MM.1S (cell line): ENCODE data around the gene AUTS2.

ENCODE experiments used
- DNase-seq: peaks from one replicate; pipeline ENCODE4 v3.0.0-alpha.2; 2015
- H2AFZ ChIP-seq: fragments of 300-600 bp; sonication (generic); 2 replicates; pipeline ENCODE4 v1.6.0; 2016; ENCODE audit warnings: antibody characterized with exemption, low read length
- H3F3A ChIP-seq: fragments of 300-600 bp; sonication (generic); 2 replicates; pipeline ENCODE4 v1.6.1; 2016; ENCODE audit warnings: mild to moderate bottlenecking, antibody characterized with exemption, low read length, moderate library complexity, mixed read lengths; ENCODE audit not compliant: insufficient read depth
- H3K27ac ChIP-seq: fragments of 300-600 bp; sonication (generic); 2 replicates; pipeline ENCODE4 v1.5.1; 2016; ENCODE audit warnings: mild to moderate bottlenecking, low read length
- H3K27me3 ChIP-seq: fragments of 300-600 bp; sonication (generic); replicated peaks from 2 replicates; pipeline ENCODE4 v1.6.0; 2016; ENCODE audit warnings: low read length; ENCODE audit not compliant: insufficient read depth
- H3K36me3 ChIP-seq: fragments of 300-600 bp; sonication (generic); replicated peaks from 2 replicates; pipeline ENCODE4 v1.6.1; 2016; ENCODE audit warnings: mild to moderate bottlenecking, low read length, mixed read lengths; ENCODE audit not compliant: insufficient read depth
- H3K4me1 ChIP-seq: fragments of 300-600 bp; sonication (generic); 2 replicates; pipeline ENCODE4 v1.6.1; 2016; ENCODE audit warnings: low read length, mixed read lengths
- H3K4me2 ChIP-seq: fragments of 300-600 bp; sonication (generic); 2 replicates; pipeline ENCODE4 v1.6.0; 2016; ENCODE audit warnings: low read depth, low read length
- H3K4me3 ChIP-seq: fragments of 300-600 bp; sonication (generic); 2 replicates; pipeline ENCODE4 v1.5.1; 2016; ENCODE audit warnings: low read length, mixed read lengths
- H3K79me2 ChIP-seq: fragments of 300-600 bp; sonication (generic); 2 replicates; pipeline ENCODE4 v1.6.1; 2016; ENCODE audit warnings: mixed run types, low read length, mixed read lengths
- H3K9ac ChIP-seq: fragments of 300-600 bp; sonication (generic); 2 replicates; pipeline ENCODE4 v1.6.1; 2016; ENCODE audit warnings: low read length, mixed read lengths
- H3K9me2 ChIP-seq: fragments of 300-600 bp; sonication (generic); replicated peaks from 2 replicates; pipeline ENCODE4 v1.6.1; 2016; ENCODE audit warnings: mild to moderate bottlenecking, low read length, mixed read lengths; ENCODE audit not compliant: insufficient read depth
- H3K9me3 ChIP-seq: fragments of 300-600 bp; sonication (generic); replicated peaks from 2 replicates; pipeline ENCODE4 v1.6.1; 2016; ENCODE audit warnings: mild to moderate bottlenecking, low read length, mixed read lengths; ENCODE audit not compliant: insufficient read depth
- H4K20me1 ChIP-seq: fragments of 300-600 bp; sonication (generic); 2 replicates; pipeline ENCODE4 v1.6.1; 2016; ENCODE audit warnings: mild to moderate bottlenecking, low read length, moderate library complexity, mixed read lengths; ENCODE audit not compliant: insufficient read depth
- EZH2 ChIP-seq: fragments of 300-600 bp; sonication (generic); optimal IDR thresholded peaks from 2 replicates; pipeline ENCODE3; 2017; ENCODE audit warnings: low read depth, mild to moderate bottlenecking, antibody characterized with exemption, low read length, mixed read lengths
- EZH2phosphoT487 ChIP-seq: fragments of 300-600 bp; sonication (generic); IDR thresholded peaks from 2 replicates; pipeline ENCODE4 v1.6.1; 2018; ENCODE audit warnings: antibody characterized with exemption, low read length
- TF ChIP-seq, protein P1 (sequence below): fragments of 300-600 bp; sonication (generic); IDR thresholded peaks from 2 replicates; pipeline ENCODE4 v1.5.1; 2016; ENCODE audit warnings: antibody characterized with exemption, low read length, mixed read lengths

Gene AUTS2

DNA sequence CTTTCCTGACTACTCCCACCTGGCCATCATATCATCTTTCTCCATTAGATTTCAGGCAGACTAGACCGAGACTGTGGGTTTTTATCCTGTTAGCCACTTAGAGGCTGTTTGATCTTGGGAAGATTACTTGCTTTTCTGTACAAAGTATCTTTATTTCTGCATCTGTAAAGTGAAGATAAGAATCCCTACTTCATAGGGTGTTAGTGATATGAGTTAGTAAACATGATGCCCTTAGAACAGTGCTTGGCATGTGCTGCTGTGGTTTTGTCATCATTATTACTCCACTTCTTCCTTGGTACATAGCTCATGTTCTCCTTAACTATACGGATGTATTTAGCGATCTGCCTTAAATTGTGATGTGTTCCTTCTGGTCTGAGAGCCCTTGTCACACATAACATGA lies 165.2 kb downstream of the AUTS2 start:
- H2AFZ ChIP-seq = no peak overlapping the region
- no peaks in the 10 kb centered on the region for H3K36me3 ChIP-seq
- no peak overlapping the region for H3K9ac ChIP-seq
- H3K4me3 ChIP-seq = no peak overlapping the region
- no peaks in the 10 kb centered on the region for H3K4me1 ChIP-seq
- H3K27ac ChIP-seq = no peak overlapping the region
- H3K79me2 ChIP-seq = no peaks in the 10 kb centered on the region
- H3K9me3 ChIP-seq = no peaks in the 10 kb centered on the region
- H4K20me1 ChIP-seq = no peaks in the 10 kb centered on the region
- DNase-seq = no peak
- H3K9me2 ChIP-seq = no peaks in the 10 kb centered on the region
- no peaks in the 10 kb centered on the region for H3K27me3 ChIP-seq
- H3K4me2 ChIP-seq = no peak overlapping the region
- TF ChIP-seq, protein P1, sequence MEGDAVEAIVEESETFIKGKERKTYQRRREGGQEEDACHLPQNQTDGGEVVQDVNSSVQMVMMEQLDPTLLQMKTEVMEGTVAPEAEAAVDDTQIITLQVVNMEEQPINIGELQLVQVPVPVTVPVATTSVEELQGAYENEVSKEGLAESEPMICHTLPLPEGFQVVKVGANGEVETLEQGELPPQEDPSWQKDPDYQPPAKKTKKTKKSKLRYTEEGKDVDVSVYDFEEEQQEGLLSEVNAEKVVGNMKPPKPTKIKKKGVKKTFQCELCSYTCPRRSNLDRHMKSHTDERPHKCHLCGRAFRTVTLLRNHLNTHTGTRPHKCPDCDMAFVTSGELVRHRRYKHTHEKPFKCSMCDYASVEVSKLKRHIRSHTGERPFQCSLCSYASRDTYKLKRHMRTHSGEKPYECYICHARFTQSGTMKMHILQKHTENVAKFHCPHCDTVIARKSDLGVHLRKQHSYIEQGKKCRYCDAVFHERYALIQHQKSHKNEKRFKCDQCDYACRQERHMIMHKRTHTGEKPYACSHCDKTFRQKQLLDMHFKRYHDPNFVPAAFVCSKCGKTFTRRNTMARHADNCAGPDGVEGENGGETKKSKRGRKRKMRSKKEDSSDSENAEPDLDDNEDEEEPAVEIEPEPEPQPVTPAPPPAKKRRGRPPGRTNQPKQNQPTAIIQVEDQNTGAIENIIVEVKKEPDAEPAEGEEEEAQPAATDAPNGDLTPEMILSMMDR = no peak
- TF ChIP-seq EZH2phosphoT487 (no peak), EZH2 (no peak)
- H3F3A ChIP-seq = no peaks in the 10 kb centered on the region

DNA sequence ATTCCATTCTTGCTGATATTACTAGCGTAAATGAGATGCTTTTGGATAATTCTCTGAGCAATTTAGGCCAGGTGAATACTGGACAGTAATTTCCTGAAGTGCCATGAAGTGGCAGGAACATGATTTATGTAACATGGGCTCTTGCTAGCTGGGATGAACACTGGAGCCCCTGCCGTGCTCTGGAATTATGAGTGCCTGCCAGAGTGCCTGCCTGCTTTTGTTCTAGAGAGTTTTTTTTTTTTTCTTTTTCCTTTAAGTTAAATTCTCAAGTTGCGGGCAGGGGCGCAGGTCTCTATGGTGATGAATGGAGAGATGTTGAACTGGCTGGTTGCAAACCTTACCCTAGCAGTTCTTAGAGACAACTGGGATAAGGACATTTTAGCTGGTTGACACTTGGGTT lies 165.9 kb downstream of the AUTS2 start:
- Histone ChIP-seq H2AFZ (no peak overlapping the region), H3K4me3 (no peak overlapping the region), H3K9me2 (no peaks in the 10 kb centered on the region), H4K20me1 (no peaks in the 10 kb centered on the region), H3K4me1 (no peaks in the 10 kb centered on the region), H3K36me3 (no peaks in the 10 kb centered on the region), H3K79me2 (no peaks in the 10 kb centered on the region), H3F3A (no peaks in the 10 kb centered on the region), H3K27ac (no peak overlapping the region), H3K9me3 (no peaks in the 10 kb centered on the region), H3K9ac (no peak overlapping the region), H3K27me3 (no peaks in the 10 kb centered on the region), H3K4me2 (no peak overlapping the region)
- DNase-seq = no peak
- TF ChIP-seq EZH2 (no peak), EZH2phosphoT487 (no peak)
- TF ChIP-seq, protein P1 = no peak

DNA sequence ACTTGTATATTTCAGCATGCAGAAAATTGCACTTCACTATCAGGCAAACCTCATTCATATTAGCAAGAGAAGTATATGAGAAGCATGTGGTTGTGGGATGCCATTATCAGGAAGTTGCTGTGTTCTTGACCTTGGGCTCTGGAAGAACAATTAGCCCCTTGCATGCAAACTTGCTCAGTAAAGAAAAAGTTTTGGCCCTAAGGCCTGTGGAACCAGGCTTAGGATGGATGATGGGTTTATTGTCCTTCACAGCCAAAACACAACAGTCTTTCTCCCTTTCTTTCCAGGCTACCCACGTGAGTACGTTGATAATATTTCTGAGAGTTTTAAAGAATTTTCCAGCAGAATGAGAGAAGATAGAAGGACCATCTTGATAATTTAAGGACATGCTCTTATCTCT lies 166.4 kb downstream of the AUTS2 start:
- Histone ChIP-seq H3K4me2 (no peak overlapping the region), H3K27me3 (no peaks in the 10 kb centered on the region), H3K9me3 (no peaks in the 10 kb centered on the region), H3K4me1 (no peaks in the 10 kb centered on the region), H4K20me1 (no peaks in the 10 kb centered on the region), H2AFZ (no peak overlapping the region), H3K4me3 (no peak overlapping the region), H3K79me2 (no peaks in the 10 kb centered on the region), H3K36me3 (no peaks in the 10 kb centered on the region), H3K9me2 (no peaks in the 10 kb centered on the region), H3K27ac (no peak overlapping the region), H3K9ac (no peak overlapping the region), H3F3A (no peaks in the 10 kb centered on the region)
- TF ChIP-seq, protein P1 = no peak
- TF ChIP-seq EZH2 (no peak), EZH2phosphoT487 (no peak)
- no peak for DNase-seq
